HepG2 (cell line): Measurements from ENCODE around the gene METTL22. TPM values are rescaled to one million over a fixed set of nuclear protein-coding genes. Genes with fewer than 3 reads are reported as not detected.

Source experiments
- ATAC-seq: fragments of 200-7000 bp; cut with Tn5 transposase; 3 replicates; pipeline ENCODE4 v1.9.1; 2020; ENCODE audit warnings: mild to moderate bottlenecking, moderate library complexity
- BruUV-seq: library from RNA; stranded (reverse); fragments of 400-500 nt; replicated peaks from 2 replicates; lab custom pipeline; 2021; lab: Mats Ljungman, UMichigan
- CTCF ChIA-PET: fragments of 300-600 bp; formaldehyde crosslinking; extraction: SDS; loops from one replicate; lab custom pipeline; 2021; ENCODE audit warnings: low total read pairs, inconsistent platforms, low intra/inter-chr PET ratio; lab: Yijun Ruan, JAX
- POLR2A ChIA-PET: fragments of 350-600 bp; sonication (Branson Sonifier 250); formaldehyde crosslinking; loops from one replicate; lab custom pipeline; 2020; ENCODE audit warnings: antibody characterized with exemption, inconsistent platforms; lab: Yijun Ruan, JAX
- DNase-seq: peaks from one replicate; pipeline ENCODE4 v3.0.0-alpha.2; 2015; ENCODE audit warnings: low spot score
- FAIRE-seq: peaks from 3 replicates; lab custom pipeline; 2011; peaks lifted over from hg19 to GRCh38; lab: Jason Lieb, UNC
- H2AFZ ChIP-seq: one replicate; pipeline ENCODE4 v1.6.1; 2011; ENCODE audit warnings: low read length, inconsistent platforms
- H3K27ac ChIP-seq: fragments of 300-600 bp; 3 replicates; pipeline ENCODE4 v1.8.0; 2011; ENCODE audit warnings: mixed run types, mild to moderate bottlenecking, mixed read lengths, low read length, inconsistent platforms; ENCODE audit not compliant: insufficient read depth; ENCODE audit errors: extremely low read length
- H3K27me3 ChIP-seq, 2 experiments: fragments of 200-600 bp in 1 of 2; 2 replicates in 1 of 2; 3 replicates in 1 of 2; pipeline versions ENCODE4 v1.6.0 to v1.8.0; 2011; ENCODE audit warnings: low read length in 2 of 2, mild to moderate bottlenecking in 2 of 2, moderate library complexity in 2 of 2, inconsistent platforms in 1 of 2; ENCODE audit not compliant: insufficient read depth in 2 of 2, control insufficient read depth in 1 of 2
- H3K36me3 ChIP-seq, 2 experiments: fragments of 200-600 bp in 1 of 2; replicated peaks in 1 of 2; 2 replicates in 1 of 2; 3 replicates in 1 of 2; pipeline versions ENCODE4 v1.5.1 to v1.8.0; 2011; ENCODE audit warnings: low read length in 2 of 2, inconsistent platforms in 1 of 2; ENCODE audit not compliant: insufficient read depth in 2 of 2, control insufficient read depth in 1 of 2
- H3K4me1 ChIP-seq: 2 replicates; pipeline ENCODE4 v1.5.1; 2012; ENCODE audit warnings: low read length, inconsistent platforms; ENCODE audit not compliant: insufficient read depth
- H3K4me2 ChIP-seq: 2 replicates; pipeline ENCODE4 v1.6.0; 2011; ENCODE audit warnings: low read depth, low read length, inconsistent platforms
- H3K4me3 ChIP-seq, 3 experiments: fragments of 200-600 bp in 1 of 3; sonication (generic), shearing (Covaris generic) in 1 of 3; replicated peaks in 1 of 3; 2 replicates each; pipeline ENCODE4 v1.5.1; 2011 to 2016; ENCODE audit warnings: low read length in 3 of 3, inconsistent platforms in 2 of 3, low read depth in 2 of 3, mild to moderate bottlenecking in 2 of 3, control low read depth in 1 of 3, mixed read lengths in 1 of 3; ENCODE audit not compliant: insufficient read depth in 1 of 3
- H3K79me2 ChIP-seq: one replicate; pipeline ENCODE4 v1.6.1; 2011; ENCODE audit warnings: low read length, inconsistent platforms; ENCODE audit not compliant: insufficient read depth
- H3K9ac ChIP-seq: 2 replicates; pipeline ENCODE4 v1.6.0; 2011; ENCODE audit warnings: mild to moderate bottlenecking, low read depth, low read length, inconsistent platforms; ENCODE audit not compliant: insufficient read depth
- H3K9me3 ChIP-seq: 2 replicates; pipeline ENCODE4 v1.5.1; 2012; ENCODE audit warnings: mild to moderate bottlenecking, low read length
- H4K20me1 ChIP-seq: 2 replicates; pipeline ENCODE4 v1.6.0; 2011; ENCODE audit warnings: inconsistent platforms, mild to moderate bottlenecking, low read length, moderate library complexity; ENCODE audit not compliant: insufficient read depth
- ATF7 ChIP-seq, 2 experiments: fragments of 450-650 bp in 1 of 2; sonication (generic) in 1 of 2; formaldehyde crosslinking in 1 of 2; IDR thresholded peaks; 2 replicates each; pipeline versions ENCODE4 v1.4.0 to v1.6.1; 2016 to 2020; ENCODE audit warnings: antibody characterized with exemption in 1 of 2, mild to moderate bottlenecking in 1 of 2, missing genetic modification reagents in 1 of 2
- ATM ChIP-seq: fragments of 450-650 bp; IDR thresholded peaks from 2 replicates; pipeline ENCODE4 v1.7.1; 2017; ENCODE audit warnings: mild to moderate bottlenecking, borderline replicate concordance
- CREB1 ChIP-seq, 2 experiments: fragments of 450-650 bp in 1 of 2; IDR thresholded peaks; 2 replicates each; pipeline ENCODE4 v1.6.1; 2016 to 2017; ENCODE audit warnings: control low read depth in 1 of 2, mild to moderate bottlenecking in 1 of 2, missing compliant biosample characterization in 1 of 2, missing genetic modification characterization in 1 of 2
- FOXA1 ChIP-seq, 2 experiments: fragments of 450-650 bp in 1 of 2; sonication (generic) in 1 of 2; formaldehyde crosslinking in 1 of 2; IDR thresholded peaks; 2 replicates each; pipeline versions ENCODE4 v1.4.0 to v1.6.1; 2016 to 2020; ENCODE audit warnings: missing genetic modification reagents in 1 of 2
- FOXO1 ChIP-seq: sonication (generic); formaldehyde crosslinking; IDR thresholded peaks from 2 replicates; pipeline ENCODE4 v1.4.0; 2020; ENCODE audit warnings: missing genetic modification reagents
- FOXP1 ChIP-seq, 2 experiments: fragments of 450-650 bp in 1 of 2; IDR thresholded peaks; 2 replicates each; pipeline ENCODE4 v1.6.1; 2017 to 2018; ENCODE audit warnings: antibody characterized with exemption in 1 of 2
- IKZF1 ChIP-seq: fragments of 450-650 bp; IDR thresholded peaks from 2 replicates; pipeline ENCODE4 v1.7.1; 2016
- MNT ChIP-seq: fragments of 450-650 bp; IDR thresholded peaks from 2 replicates; pipeline ENCODE4 v1.6.1; 2016
- SP1 ChIP-seq, 2 experiments: fragments of 450-650 bp in 1 of 2; sonication (generic) in 1 of 2; formaldehyde crosslinking in 1 of 2; IDR thresholded peaks; 2 replicates each; pipeline versions ENCODE4 v1.4.0 to v1.6.1; 2016 to 2020; ENCODE audit warnings: missing genetic modification reagents in 1 of 2
- ZFP90 ChIP-seq: sonication (generic); formaldehyde crosslinking; IDR thresholded peaks from 2 replicates; pipeline ENCODE4 v1.8.0; 2022; ENCODE audit warnings: missing genetic modification reagents, mild to moderate bottlenecking, inconsistent platforms, borderline replicate concordance
- ZNF3 ChIP-seq: IDR thresholded peaks from 2 replicates; pipeline ENCODE4 v1.7.0; 2017; ENCODE audit warnings: inconsistent platforms
- ZNF30 ChIP-seq: sonication (generic); formaldehyde crosslinking; IDR thresholded peaks from 2 replicates; pipeline ENCODE4 v1.5.0; 2020; ENCODE audit warnings: mild to moderate bottlenecking, missing genetic modification reagents
- WGBS: methylation state at CpG from one replicate; pipeline ENCODE4 v1.1.6; 2017; ENCODE audit warnings: low lambda C conversion rate; 5-methylcytosine and 5-hydroxymethylcytosine counted together
- in situ Hi-C: cut with HindIII; loops from 2 replicates; pipeline ENCODE4 v1.10.0; 2017; ENCODE audit warnings: low pct_unique_long_range_greater_than_20kb; ENCODE audit not compliant: extremely low pct_ligation_motif_present
- intact Hi-C: fragments of 100-400 bp; cut with micrococcal nuclease; formaldehyde crosslinking; loops from one replicate; pipeline ENCODE4 v1.10.0; 2022; ENCODE audit not compliant: unreplicated experiment
- polyA plus RNA-seq, 8 experiments: library from polyadenylated mRNA; depleted of rRNA in 3 of 8; stranded (reverse) in 7 of 8; unstranded in 1 of 8; fragments of >200 nt; fragmentation: Illumina TruSeq in 4 of 8; extraction: Trizol in 4 of 8; gene quantifications; 2 replicates each; pipeline versions ENCODE4 v1.2.1 to v1.2.3, GENCODE V29; 2011 to 2016; ENCODE audit warnings: low read depth in 4 of 8, missing spikeins in 1 of 8, mixed read lengths in 1 of 8; ENCODE audit not compliant: insufficient read depth in 1 of 8
- total RNA-seq, 5 experiments: library from RNA; depleted of rRNA; stranded (reverse); fragments of >200 nt; fragmentation: Illumina TruSeq; extraction: Trizol; gene quantifications; 2 replicates each; pipeline ENCODE4 v1.2.3, GENCODE V29; 2016; ENCODE audit warnings: low read depth in 1 of 5
- TF ChIP-seq, protein P1 (sequence below): fragments of 450-650 bp; IDR thresholded peaks from 2 replicates; pipeline ENCODE4 v1.6.1; 2017
- TF ChIP-seq, protein P2 (sequence below): sonication (generic); formaldehyde crosslinking; IDR thresholded peaks from 2 replicates; pipeline ENCODE4 v1.5.1; 2020; ENCODE audit warnings: missing genetic modification reagents, mild to moderate bottlenecking, borderline replicate concordance

Gene METTL22
- total and polyA plus RNA-seq, 2 of the 13 experiments (the other 11 are each of a cell fraction or from before 2014, with no cell fraction given), result 36.2 to 94.8 TPM

GRCh38 chr16:8591451-8591850, 30.0 kb upstream of the METTL22 start:
- in situ Hi-C loops, result no loop called here
- CTCF ChIA-PET, result no interaction called here
- no peak for FAIRE-seq

More at GRCh38 chr16:8591451-8591850, 30.0 kb upstream of the METTL22 start:
- TF ChIP-seq SP1 (IDR thresholded peaks at IDR 0.05) (0 out of 2 replicates have a peak, but pooled peaks have one; percentile 17), SP1 (CRISPR knock-in tag; IDR thresholded peaks at IDR 0.05) (no peak), CREB1 (IDR thresholded peaks at IDR 0.05) (peak; percentile 94), CREB1 (CRISPR knock-in tag; IDR thresholded peaks at IDR 0.05) (no peak), ZNF30 (CRISPR knock-in tag) (no peak), FOXA1 (IDR thresholded peaks at IDR 0.05) (peak; percentile 38; the same call in 1 of the 2 replicates), FOXA1 (CRISPR knock-in tag; IDR thresholded peaks at IDR 0.05) (no peak), ATM (0 out of 2 replicates have a peak, but pooled peaks have one; percentile 26), ZFP90 (CRISPR knock-in tag) (no peak), IKZF1 (peak; percentile 81; the same call in 1 of the 2 replicates), FOXP1 (IDR thresholded peaks at IDR 0.05) (0 out of 2 replicates have a peak, but pooled peaks have one; percentile 42), FOXP1 (CRISPR knock-in tag; IDR thresholded peaks at IDR 0.05) (no peak), MNT (0 out of 2 replicates have a peak, but pooled peaks have one; percentile 21), FOXO1 (no peak), ZNF3 (no peak), ATF7 (IDR thresholded peaks at IDR 0.05) (peak; percentile 41; the same call in 1 of the 2 replicates), ATF7 (CRISPR knock-in tag; IDR thresholded peaks at IDR 0.05) (no peak)
- TF ChIP-seq, protein P1, sequence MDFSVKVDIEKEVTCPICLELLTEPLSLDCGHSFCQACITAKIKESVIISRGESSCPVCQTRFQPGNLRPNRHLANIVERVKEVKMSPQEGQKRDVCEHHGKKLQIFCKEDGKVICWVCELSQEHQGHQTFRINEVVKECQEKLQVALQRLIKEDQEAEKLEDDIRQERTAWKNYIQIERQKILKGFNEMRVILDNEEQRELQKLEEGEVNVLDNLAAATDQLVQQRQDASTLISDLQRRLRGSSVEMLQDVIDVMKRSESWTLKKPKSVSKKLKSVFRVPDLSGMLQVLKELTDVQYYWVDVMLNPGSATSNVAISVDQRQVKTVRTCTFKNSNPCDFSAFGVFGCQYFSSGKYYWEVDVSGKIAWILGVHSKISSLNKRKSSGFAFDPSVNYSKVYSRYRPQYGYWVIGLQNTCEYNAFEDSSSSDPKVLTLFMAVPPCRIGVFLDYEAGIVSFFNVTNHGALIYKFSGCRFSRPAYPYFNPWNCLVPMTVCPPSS, result peak; percentile 29; the same call in 1 of the 2 replicates
- TF ChIP-seq, protein P2, sequence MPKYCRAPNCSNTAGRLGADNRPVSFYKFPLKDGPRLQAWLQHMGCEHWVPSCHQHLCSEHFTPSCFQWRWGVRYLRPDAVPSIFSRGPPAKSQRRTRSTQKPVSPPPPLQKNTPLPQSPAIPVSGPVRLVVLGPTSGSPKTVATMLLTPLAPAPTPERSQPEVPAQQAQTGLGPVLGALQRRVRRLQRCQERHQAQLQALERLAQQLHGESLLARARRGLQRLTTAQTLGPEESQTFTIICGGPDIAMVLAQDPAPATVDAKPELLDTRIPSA (CRISPR knock-in tag), result no peak
- H3K9me3 ChIP-seq, result peaks cover 6% of the 10 kb centered on the region; the same call in 1 of the 2 replicates
- intact Hi-C loops, result no loop called here
- ATAC-seq (no peak), DNase-seq (no peak)
- peaks cover 25% of the 10 kb centered on the region for H3K4me1 ChIP-seq
- POLR2A ChIA-PET, result no interaction called here
- no peak overlapping the region for H3K9ac ChIP-seq
- no peak overlapping the region for H3K27ac ChIP-seq
- H3K4me2 ChIP-seq, result no peak overlapping the region
- H3K27me3 ChIP-seq, result peaks cover 13 to 42% of the 10 kb centered on the region in 2 experiments; a peak in 4 of 5 replicates
- no peaks in the 10 kb centered on the region for H3K79me2 ChIP-seq
- 13% methylated on average over 3 of the region's 3 CpGs for WGBS
- BruUV-seq, result no TSS peak
- no peaks in the 10 kb centered on the region for H4K20me1 ChIP-seq
- H3K4me3 ChIP-seq, result no peak overlapping the region
- H3K36me3 ChIP-seq, result no peaks in the 10 kb centered on the region
- H2AFZ ChIP-seq, result no peak overlapping the region
